Effector memory CD4-positive, alpha-beta T cell (primary cell): ENCODE data around the gene DKC1.

Experiments used
- DNase-seq, 3 donors: peaks; one replicate each; pipeline ENCODE4 v3.0.0-alpha.2; 2020
- H3K27ac ChIP-seq: 2 replicates; pipeline ENCODE4 v1.7.0; 2013; ENCODE audit warnings: mild to moderate bottlenecking, low read length, moderate library complexity; ENCODE audit not compliant: insufficient read depth, poor library complexity, severe bottlenecking
- H3K27me3 ChIP-seq: replicated peaks from 2 replicates; pipeline ENCODE4 v1.7.0; 2013; ENCODE audit warnings: mild to moderate bottlenecking, low read length; ENCODE audit not compliant: insufficient read depth, control insufficient read depth, poor library complexity, severe bottlenecking
- H3K36me3 ChIP-seq: 2 replicates; pipeline ENCODE4 v1.7.0; 2013; ENCODE audit warnings: mild to moderate bottlenecking, low read length, moderate library complexity; ENCODE audit not compliant: control insufficient read depth, insufficient read depth
- H3K4me1 ChIP-seq: 2 replicates; pipeline ENCODE4 v1.7.0; 2013; ENCODE audit warnings: low read length, mild to moderate bottlenecking; ENCODE audit not compliant: control insufficient read depth, insufficient read depth, poor library complexity, severe bottlenecking
- H3K4me3 ChIP-seq: 2 replicates; pipeline ENCODE4 v1.7.0; 2013; ENCODE audit warnings: low read length, low read depth, mild to moderate bottlenecking; ENCODE audit not compliant: insufficient read depth, poor library complexity, severe bottlenecking
- H3K9me3 ChIP-seq: 2 replicates; pipeline ENCODE4 v1.7.0; 2013; ENCODE audit warnings: mild to moderate bottlenecking, low read length, moderate library complexity; ENCODE audit not compliant: control insufficient read depth

The DKC1 gene

GRCh38 chrX:154785716-154786115 lies 23.1 kb downstream of the DKC1 start:
- Histone ChIP-seq H3K27me3 (no peaks in the 10 kb centered on the region), H3K4me3 (no peak overlapping the region), H3K4me1 (no peaks in the 10 kb centered on the region), H3K27ac (no peak overlapping the region), H3K36me3 (no peaks in the 10 kb centered on the region), H3K9me3 (no peaks in the 10 kb centered on the region)
- no peak for DNase-seq

GRCh38 chrX:154791467-154791866 lies 28.8 kb downstream of the DKC1 start:
- Histone ChIP-seq H3K27ac (no peak overlapping the region), H3K36me3 (no peaks in the 10 kb centered on the region), H3K27me3 (no peaks in the 10 kb centered on the region), H3K4me1 (no peaks in the 10 kb centered on the region), H3K4me3 (no peak overlapping the region), H3K9me3 (no peaks in the 10 kb centered on the region)
- no peak for DNase-seq

GRCh38 chrX:154791939-154792338 lies 29.3 kb downstream of the DKC1 start:
- DNase-seq: no peak
- Histone ChIP-seq H3K27ac (no peak overlapping the region), H3K4me3 (no peak overlapping the region), H3K36me3 (no peaks in the 10 kb centered on the region), H3K27me3 (no peaks in the 10 kb centered on the region), H3K4me1 (no peaks in the 10 kb centered on the region), H3K9me3 (no peaks in the 10 kb centered on the region)

- no peak overlapping the region for H3K4me3 ChIP-seq
- no peaks in the 10 kb centered on the region for H3K9me3 ChIP-seq
- H3K27ac ChIP-seq: no peak overlapping the region
- H3K4me1 ChIP-seq: no peaks in the 10 kb centered on the region
- H3K27me3 ChIP-seq: no peaks in the 10 kb centered on the region
- DNase-seq: no peak
- no peaks in the 10 kb centered on the region for H3K36me3 ChIP-seq
These were observed 30.6 kb downstream of the DKC1 start for GRCh38 chrX:154793084-154793795.

- no peak for DNase-seq
- no peak overlapping the region for H3K27ac ChIP-seq
- no peaks in the 10 kb centered on the region for H3K36me3 ChIP-seq
- peaks cover 2% of the 10 kb centered on the region for H3K4me1 ChIP-seq
- H3K4me3 ChIP-seq: no peak overlapping the region
- H3K27me3 ChIP-seq: no peaks in the 10 kb centered on the region
- H3K9me3 ChIP-seq: no peaks in the 10 kb centered on the region
These were observed 32.4 kb downstream of the DKC1 start for GRCh38 chrX:154795016-154795415.

GRCh38 chrX:154797006-154797405 lies 34.3 kb downstream of the DKC1 start:
- Histone ChIP-seq H3K9me3 (no peaks in the 10 kb centered on the region), H3K27ac (no peak overlapping the region), H3K27me3 (no peaks in the 10 kb centered on the region), H3K4me1 (peaks cover 4% of the 10 kb centered on the region), H3K4me3 (no peak overlapping the region), H3K36me3 (no peaks in the 10 kb centered on the region)
- no peak for DNase-seq

- no peak for DNase-seq
- Histone ChIP-seq H3K4me3 (no peak overlapping the region), H3K27ac (no peak overlapping the region), H3K36me3 (no peaks in the 10 kb centered on the region), H3K9me3 (no peaks in the 10 kb centered on the region), H3K4me1 (peaks cover 4% of the 10 kb centered on the region), H3K27me3 (no peaks in the 10 kb centered on the region)
These were observed 37.1 kb downstream of the DKC1 start for GRCh38 chrX:154799556-154800348.

GRCh38 chrX:154800478-154801210 lies 38.0 kb downstream of the DKC1 start:
- H3K9me3 ChIP-seq: no peaks in the 10 kb centered on the region
- H3K4me3 ChIP-seq: no peak overlapping the region
- H3K27ac ChIP-seq: no peak overlapping the region
- H3K36me3 ChIP-seq: no peaks in the 10 kb centered on the region
- no peak for DNase-seq
- H3K4me1 ChIP-seq: peaks cover 4% of the 10 kb centered on the region
- no peaks in the 10 kb centered on the region for H3K27me3 ChIP-seq

- no peak overlapping the region for H3K27ac ChIP-seq
- H3K4me3 ChIP-seq: no peak overlapping the region
These were observed 40.3 kb downstream of the DKC1 start for GRCh38 chrX:154802947-154803346.

More at GRCh38 chrX:154802947-154803346, 40.3 kb downstream of the DKC1 start:
- Histone ChIP-seq H3K27me3 (no peaks in the 10 kb centered on the region), H3K36me3 (no peaks in the 10 kb centered on the region), H3K4me1 (peaks cover 4% of the 10 kb centered on the region), H3K9me3 (no peaks in the 10 kb centered on the region)
- no peak for DNase-seq
